NT2/D1 (cell line): ENCODE data around the gene C17orf58.

Source experiments
- SUZ12 ChIP-seq: IDR thresholded peaks from 2 replicates; pipeline ENCODE4 v1.6.1; 2011; ENCODE audit not compliant: insufficient read length, insufficient read depth; ENCODE audit errors: extremely low read depth
- YY1 ChIP-seq: IDR thresholded peaks from 2 replicates; pipeline ENCODE4 v1.6.1; 2011; ENCODE audit not compliant: insufficient read length, insufficient read depth
- ZNF274 ChIP-seq: IDR thresholded peaks from 2 replicates; pipeline ENCODE4 v1.6.1; 2011; ENCODE audit warnings: mild to moderate bottlenecking, low read depth, low read length

GRCh38 chr17:68004201-68004600 is 7.9 kb upstream of the C17orf58 start:
- TF ChIP-seq YY1 (no peak), SUZ12 (no peak), ZNF274 (no peak)
